HCT116 (cell line): Measurements from ENCODE around the gene LIG1. TPM values are rescaled to one million over a fixed set of nuclear protein-coding genes. Genes with fewer than 3 reads are reported as not detected.

ENCODE experiments used
- ATAC-seq: fragments of 200-7000 bp; cut with Tn5 transposase; 2 replicates; pipeline ENCODE4 v1.9.1; 2020; ENCODE audit warnings: mild to moderate bottlenecking, moderate library complexity
- BruUV-seq: library from RNA; stranded (reverse); fragments of 400-500 nt; replicated peaks from 2 replicates; lab custom pipeline; 2021; lab: Mats Ljungman, UMichigan
- CTCF ChIA-PET: fragments of 300-600 bp; sonication (Branson Sonifier 250); formaldehyde crosslinking; loops from one replicate; lab custom pipeline; 2021; ENCODE audit warnings: antibody characterized with exemption; lab: Charles Lee
- POLR2A ChIA-PET: fragments of 300-600, 350-600 bp; sonication (Branson Sonifier 250); formaldehyde crosslinking; loops from one replicate; lab custom pipeline; 2021; ENCODE audit warnings: antibody characterized with exemption; lab: Charles Lee
- RAD21 ChIA-PET, 2 experiments: fragments of 300-600 bp; sonication (Branson Sonifier 250); formaldehyde crosslinking; loops; one replicate each; lab custom pipeline; 2023; ENCODE audit warnings: low total read pairs in 2 of 2; ENCODE audit not compliant: uncharacterized antibody in 2 of 2, unreplicated experiment in 2 of 2, low non-redundant PET in 1 of 2; lab: Charles Lee
- DNase-seq: peaks from one replicate; pipeline ENCODE4 v3.0.0-alpha.2; 2010; ENCODE audit warnings: low read depth, low spot score
- H2AFZ ChIP-seq: fragments of 200-600 bp; shearing (Covaris generic), sonication (generic); 2 replicates; pipeline ENCODE4 v1.6.1; 2017; ENCODE audit warnings: low read depth, mixed run types, mixed read lengths, antibody characterized with exemption, low read length; ENCODE audit not compliant: poor library complexity, severe bottlenecking
- H3K27ac ChIP-seq: 2 replicates; pipeline ENCODE4 v1.5.1; 2012; ENCODE audit warnings: low read depth, low read length
- H3K27me3 ChIP-seq: fragments of 200-600 bp; sonication (generic); 2 replicates; pipeline ENCODE4 v1.6.1; 2016; ENCODE audit warnings: mixed run types, low read length, mixed read lengths; ENCODE audit not compliant: insufficient read depth
- H3K36me3 ChIP-seq, 2 experiments: fragments of 200-500 bp in 1 of 2; fragments of 200-600 bp in 1 of 2; sonication (Bioruptor generic) in 1 of 2; sonication (generic) in 1 of 2; 2 replicates each; pipeline versions ENCODE4 v1.5.1 to v1.6.1; 2014 to 2016; ENCODE audit warnings: low read length in 2 of 2, inconsistent platforms in 1 of 2, mixed read lengths in 1 of 2, mixed run types in 1 of 2; ENCODE audit not compliant: insufficient read depth in 2 of 2, control insufficient read depth in 1 of 2
- H3K4me1 ChIP-seq, 2 experiments: fragments of 200-600 bp in 1 of 2; sonication (generic) in 1 of 2; 2 replicates each; pipeline versions ENCODE4 v1.5.1 to v1.6.1; 2012 to 2017; ENCODE audit warnings: low read length in 2 of 2, inconsistent platforms in 1 of 2, mild to moderate bottlenecking in 1 of 2, mixed read lengths in 1 of 2, mixed run types in 1 of 2, moderate library complexity in 1 of 2; ENCODE audit not compliant: insufficient read depth in 2 of 2, control insufficient read depth in 1 of 2
- H3K4me2 ChIP-seq: fragments of 200-600 bp; sonication (generic); 2 replicates; pipeline ENCODE4 v1.6.1; 2017; ENCODE audit warnings: mixed run types, low read length, mixed read lengths
- H3K4me3 ChIP-seq, 2 experiments: fragments of 200-600 bp in 1 of 2; sonication (generic) in 1 of 2; replicated peaks in 1 of 2; 2 replicates each; pipeline ENCODE4 v1.5.1; 2011 to 2016; ENCODE audit warnings: low read length in 2 of 2, control low read depth in 1 of 2, low read depth in 1 of 2, mild to moderate bottlenecking in 1 of 2, mixed read lengths in 1 of 2, mixed run types in 1 of 2
- H3K79me2 ChIP-seq: fragments of 200-600 bp; sonication (generic); 2 replicates; pipeline ENCODE4 v1.6.1; 2017; ENCODE audit warnings: mild to moderate bottlenecking, mixed run types, low read length, moderate library complexity, mixed read lengths; ENCODE audit not compliant: insufficient read depth
- H3K9ac ChIP-seq: fragments of 200-600 bp; sonication (generic); 2 replicates; pipeline ENCODE4 v1.6.1; 2016; ENCODE audit warnings: low read length, mixed read lengths
- H3K9me2 ChIP-seq: fragments of 200-600 bp; sonication (generic), shearing (Covaris generic); 2 replicates; pipeline ENCODE4 v1.6.1; 2017; ENCODE audit warnings: mixed run types, mild to moderate bottlenecking, moderate library complexity; ENCODE audit not compliant: insufficient read depth
- H3K9me3 ChIP-seq, 2 experiments: fragments of 200-500 bp in 1 of 2; fragments of 200-600 bp in 1 of 2; sonication (Bioruptor generic) in 1 of 2; sonication (generic) in 1 of 2; 2 replicates each; pipeline ENCODE4 v1.6.1; 2014 to 2017; ENCODE audit warnings: low read length in 2 of 2, mixed read lengths in 2 of 2, inconsistent platforms in 1 of 2, low read depth in 1 of 2, mild to moderate bottlenecking in 1 of 2, mixed run types in 1 of 2, moderate library complexity in 1 of 2; ENCODE audit not compliant: control insufficient read depth in 1 of 2, insufficient read depth in 1 of 2
- H4K20me1 ChIP-seq: fragments of 200-600 bp; sonication (generic), shearing (Covaris generic); 2 replicates; pipeline ENCODE4 v1.6.1; 2017; ENCODE audit warnings: mixed run types, mild to moderate bottlenecking, moderate library complexity; ENCODE audit not compliant: insufficient read depth
- REST ChIP-seq: IDR thresholded peaks from 2 replicates; pipeline ENCODE4 v1.6.1; 2012; ENCODE audit warnings: low read depth
- intact Hi-C: fragments of 100-400 bp; cut with micrococcal nuclease; formaldehyde crosslinking; loops from 2 replicates; pipeline ENCODE4 v1.10.0; 2022
- total RNA-seq: library from RNA; stranded (reverse); gene quantifications from one replicate; pipeline ENCODE4 v1.2.1, GENCODE V29; 2021; ENCODE audit not compliant: unreplicated experiment
- TF ChIP-seq, protein P1 (sequence below), 3 experiments: fragments of 200-600 bp in 1 of 3; sonication (generic) in 1 of 3; IDR thresholded peaks in 2 of 3; conservative IDR thresholded peaks in 1 of 3; 2 replicates each; pipeline ENCODE4 v1.5.1; 2012 to 2017; ENCODE audit warnings: low read depth in 2 of 3, low read length in 2 of 3, antibody characterized with exemption in 1 of 3, borderline replicate concordance in 1 of 3, control low read depth in 1 of 3, mild to moderate bottlenecking in 1 of 3, mixed read lengths in 1 of 3, mixed run types in 1 of 3, moderate library complexity in 1 of 3; ENCODE audit not compliant: insufficient read depth in 1 of 3

The LIG1 gene
- total RNA-seq, 1 experiment from 2014 or later = 122 TPM

- ChIA-PET POLR2A (interaction anchor here (0.8 to 1.6 kb wide), 2 partner anchors 10 to 11 kb away, joined by 3 to 4 read pairs; no protein-coding TSS in a partner anchor), RAD21 (no interaction called here), CTCF (interaction anchor here (1.9 kb wide), 1 partner anchor 9 kb away, joined by 14 read pairs; no protein-coding TSS in a partner anchor)
- intact Hi-C loops = no loop called here
- Histone ChIP-seq H3K4me3 (no peak overlapping the region), H3K27ac (no peak overlapping the region), H2AFZ (no peak overlapping the region), H3K9me2 (no peaks in the 10 kb centered on the region), H3K36me3 (no peaks in the 10 kb centered on the region), H4K20me1 (no peaks in the 10 kb centered on the region), H3K9ac (no peak overlapping the region), H3K79me2 (no peaks in the 10 kb centered on the region), H3K4me2 (no peak overlapping the region), H3K9me3 (no peaks in the 10 kb centered on the region), H3K27me3 (no peaks in the 10 kb centered on the region), H3K4me1 (peaks cover 0 to 7% of the 10 kb centered on the region in 2 experiments; a peak in 1 of 4 replicates)
- ATAC-seq (no peak), DNase-seq (no peak)
- BruUV-seq = no TSS peak
- TF ChIP-seq, protein P1, sequence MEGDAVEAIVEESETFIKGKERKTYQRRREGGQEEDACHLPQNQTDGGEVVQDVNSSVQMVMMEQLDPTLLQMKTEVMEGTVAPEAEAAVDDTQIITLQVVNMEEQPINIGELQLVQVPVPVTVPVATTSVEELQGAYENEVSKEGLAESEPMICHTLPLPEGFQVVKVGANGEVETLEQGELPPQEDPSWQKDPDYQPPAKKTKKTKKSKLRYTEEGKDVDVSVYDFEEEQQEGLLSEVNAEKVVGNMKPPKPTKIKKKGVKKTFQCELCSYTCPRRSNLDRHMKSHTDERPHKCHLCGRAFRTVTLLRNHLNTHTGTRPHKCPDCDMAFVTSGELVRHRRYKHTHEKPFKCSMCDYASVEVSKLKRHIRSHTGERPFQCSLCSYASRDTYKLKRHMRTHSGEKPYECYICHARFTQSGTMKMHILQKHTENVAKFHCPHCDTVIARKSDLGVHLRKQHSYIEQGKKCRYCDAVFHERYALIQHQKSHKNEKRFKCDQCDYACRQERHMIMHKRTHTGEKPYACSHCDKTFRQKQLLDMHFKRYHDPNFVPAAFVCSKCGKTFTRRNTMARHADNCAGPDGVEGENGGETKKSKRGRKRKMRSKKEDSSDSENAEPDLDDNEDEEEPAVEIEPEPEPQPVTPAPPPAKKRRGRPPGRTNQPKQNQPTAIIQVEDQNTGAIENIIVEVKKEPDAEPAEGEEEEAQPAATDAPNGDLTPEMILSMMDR (IDR thresholded peaks at IDR 0.05 in 2 of 3, conservative IDR thresholded peaks at IDR 0.05 in 1 of 3; ENCODE audit: borderline replicate concordance in 1 of 3, insufficient read depth in 1 of 3, low read depth in 2 of 3, low read length in 2 of 3) = peak in 2 of 3 experiments; percentile 65 to 73; a peak in 4 of 6 replicates
- no peak for TF ChIP-seq REST
Observed at GRCh38 chr19:48194041-48194843, 24.1 kb upstream of the LIG1 start.
